IPS DF 4.7 (cell line): ENCODE measurements around the gene NAGS.
"Not testable (repeated sequence)": the region's sequence is repeated elsewhere in the genome, so short reads cannot be mapped to it uniquely, and the experiment has no call there.

Experiments used
- DNase-seq: peaks from one replicate; pipeline ENCODE4 v3.0.0-alpha.2; 2013; ENCODE audit warnings: low spot score; ENCODE audit errors: extremely low read depth

NAGS gene

DNA sequence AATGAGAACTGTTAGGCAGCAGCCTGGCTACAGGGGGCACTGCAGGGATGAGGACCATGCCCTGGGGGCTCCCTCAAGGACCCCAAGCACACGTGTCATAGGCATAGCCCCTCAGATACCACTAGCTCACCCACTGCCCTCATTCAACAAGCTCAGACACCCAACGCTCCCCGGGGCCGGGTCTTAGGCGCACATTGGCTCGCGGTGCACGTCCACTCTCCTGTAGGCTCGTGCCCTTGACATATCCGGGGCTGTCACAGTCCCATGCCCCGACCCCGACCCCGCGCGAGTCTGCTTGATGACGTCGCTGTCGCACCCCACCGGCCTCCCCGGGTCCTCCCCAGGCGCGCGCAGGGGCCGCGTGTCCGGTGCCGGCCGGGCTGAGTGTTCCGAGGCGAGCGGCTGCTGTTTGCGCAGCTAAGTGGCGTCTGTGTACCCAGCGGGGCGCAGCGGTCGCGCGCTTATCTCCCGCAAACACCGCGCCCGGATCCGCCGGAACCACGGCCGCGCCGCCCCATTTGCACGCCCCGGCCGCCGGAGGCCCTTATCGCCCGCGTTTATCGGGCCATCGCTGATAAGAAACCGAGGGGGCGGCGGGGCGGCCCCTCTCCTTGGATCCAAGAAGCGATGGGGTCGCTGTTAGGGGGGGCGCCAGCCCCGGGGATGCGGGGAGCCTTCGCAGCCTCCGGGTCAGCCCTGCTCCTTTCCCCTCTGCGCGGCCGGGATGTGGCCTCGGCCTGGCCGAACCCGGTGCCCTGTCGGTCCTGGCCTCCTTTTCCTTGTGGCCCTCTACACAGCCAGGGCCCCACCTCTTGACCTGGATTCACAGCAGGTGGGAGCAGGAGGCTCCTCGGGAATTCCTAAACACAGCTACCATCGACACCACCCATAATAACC lies 20.7 kb upstream of the NAGS start:
- no peak for DNase-seq

DNA sequence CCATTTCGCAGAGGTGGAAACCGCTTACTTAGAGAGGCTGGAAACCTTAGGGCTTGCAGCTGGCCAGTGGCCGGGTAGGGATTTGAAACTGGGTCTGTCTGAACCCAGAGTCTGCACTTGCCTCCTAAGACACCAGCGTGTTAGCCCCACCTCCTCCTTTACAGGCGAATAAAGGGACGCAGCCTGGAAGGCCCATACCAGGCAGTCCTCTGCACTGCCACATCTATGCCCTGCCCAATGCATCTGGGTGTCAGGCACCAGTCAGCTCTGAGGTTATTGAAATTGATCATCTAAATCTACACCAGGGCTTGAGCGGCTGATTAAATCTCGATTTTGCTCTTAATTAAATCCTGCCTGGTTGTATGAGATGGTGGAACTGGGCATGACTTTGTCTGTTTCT lies 19.9 kb upstream of the NAGS start:
- DNase-seq, result no peak

DNA sequence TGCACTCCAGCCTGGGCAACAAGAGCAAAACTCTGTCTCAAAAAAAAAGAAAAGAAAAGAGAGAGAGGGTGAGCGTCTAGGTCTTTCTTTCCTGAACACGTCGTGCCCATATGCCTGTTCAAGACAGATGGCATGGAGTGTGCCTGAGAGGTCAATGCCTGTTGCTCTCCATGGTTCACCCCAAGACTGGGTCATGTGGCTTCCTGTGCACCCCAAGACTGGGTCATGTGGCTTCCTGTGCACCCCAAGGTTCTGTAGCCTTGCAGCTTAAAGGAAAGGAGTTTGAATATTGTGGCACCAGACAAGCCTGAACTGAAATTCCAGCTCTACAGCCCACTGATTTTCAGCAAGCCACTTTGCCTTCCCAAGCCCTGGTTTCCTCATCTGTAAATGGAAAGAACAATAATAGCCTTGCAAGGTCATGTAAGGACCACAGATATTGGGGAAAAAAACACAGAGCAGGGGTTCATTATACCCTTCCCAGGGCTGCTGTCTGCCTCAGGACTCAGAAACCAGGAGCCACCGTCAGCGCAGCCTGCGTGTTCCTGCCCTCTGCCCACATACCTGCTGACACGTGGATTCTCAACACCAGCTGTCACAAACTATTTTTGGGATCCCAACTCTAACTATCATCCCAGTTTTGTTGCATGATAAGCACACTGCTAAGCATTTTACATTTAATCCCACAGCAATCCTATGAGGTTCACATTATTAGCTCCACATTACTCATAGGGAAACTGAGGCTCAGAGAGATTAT lies 18.0 kb upstream of the NAGS start:
- DNase-seq, result no peak

DNA sequence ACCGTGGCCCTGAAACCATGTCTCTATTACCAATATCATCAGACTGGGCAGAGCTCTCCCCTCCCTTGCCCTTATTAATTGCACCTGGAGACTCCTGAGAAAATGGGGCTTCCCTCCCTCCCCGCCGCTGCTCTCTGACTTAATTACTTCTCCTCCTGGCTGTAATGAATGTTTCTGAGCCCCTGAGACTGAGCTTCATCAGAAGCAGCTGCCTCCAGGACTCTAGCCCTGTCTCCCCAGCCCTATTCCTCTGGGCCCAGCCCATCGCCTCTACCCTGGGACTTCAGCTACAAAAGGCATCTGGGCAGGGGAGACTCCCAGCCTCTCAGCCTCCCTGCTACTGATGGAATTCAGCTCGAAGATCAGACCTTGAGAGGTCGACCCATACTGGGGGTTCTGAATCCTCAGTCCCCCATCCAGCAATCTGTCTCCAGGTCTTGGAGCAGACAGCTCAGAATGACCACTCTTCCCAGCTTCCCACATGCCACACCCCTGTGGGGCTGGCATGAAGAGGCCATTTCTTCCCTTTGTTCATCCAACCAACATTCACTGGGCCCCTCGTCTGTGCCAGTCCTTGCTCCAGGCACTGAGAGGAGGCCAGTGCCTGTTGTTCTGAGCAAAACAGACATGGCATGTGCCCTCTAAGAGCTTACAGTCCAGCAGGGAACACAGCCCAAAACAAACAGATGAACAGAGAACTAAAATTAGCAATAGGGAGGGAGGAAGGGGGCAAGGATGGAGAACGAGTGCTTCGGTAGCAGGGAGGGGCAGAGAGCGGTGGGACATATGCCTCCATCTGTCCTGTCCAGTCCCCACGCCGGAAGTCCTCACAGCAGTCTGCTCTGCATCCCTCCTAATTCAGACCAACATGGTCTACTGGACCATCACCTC lies 17.0 kb upstream of the NAGS start:
- DNase-seq, result no peak

DNA sequence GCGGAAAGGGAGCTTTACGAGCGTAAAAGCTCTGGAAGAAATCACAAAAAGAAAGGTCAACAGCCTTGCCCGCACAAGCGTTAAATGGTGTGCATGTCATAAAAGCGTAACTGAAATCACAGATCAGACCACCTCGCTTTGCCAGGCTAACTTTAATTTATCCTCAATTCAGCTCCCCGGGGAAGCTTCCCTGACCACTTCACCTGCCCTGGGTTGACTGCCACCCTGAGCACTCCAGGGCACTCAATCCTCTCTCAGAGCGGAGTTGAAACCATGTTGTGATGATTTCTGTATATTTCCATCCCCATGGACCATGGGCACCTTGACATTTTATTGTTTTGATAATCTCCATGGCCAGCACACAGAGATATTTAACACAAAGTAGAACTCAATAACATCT lies 16.1 kb upstream of the NAGS start:
- no peak for DNase-seq

DNA sequence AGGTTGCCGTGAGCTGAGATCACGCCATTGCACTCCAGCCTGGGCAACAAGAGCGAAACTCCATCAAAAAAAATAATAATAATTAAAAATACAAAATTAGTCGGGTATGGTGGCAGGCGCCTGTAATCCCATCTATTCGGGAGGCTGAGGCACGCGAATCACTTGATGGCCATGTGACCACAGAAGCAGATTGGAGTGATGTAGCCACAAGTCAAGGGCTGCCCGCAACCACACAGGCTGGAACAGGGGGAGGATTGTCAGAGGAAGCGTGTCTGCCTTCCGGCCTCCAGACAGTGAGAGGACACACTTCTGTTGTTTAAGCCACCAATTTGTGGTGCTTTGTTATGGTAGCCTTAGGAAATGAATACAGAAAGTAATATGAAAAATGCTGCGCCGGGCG lies 11.8 kb upstream of the NAGS start:
- DNase-seq, result no peak

DNA sequence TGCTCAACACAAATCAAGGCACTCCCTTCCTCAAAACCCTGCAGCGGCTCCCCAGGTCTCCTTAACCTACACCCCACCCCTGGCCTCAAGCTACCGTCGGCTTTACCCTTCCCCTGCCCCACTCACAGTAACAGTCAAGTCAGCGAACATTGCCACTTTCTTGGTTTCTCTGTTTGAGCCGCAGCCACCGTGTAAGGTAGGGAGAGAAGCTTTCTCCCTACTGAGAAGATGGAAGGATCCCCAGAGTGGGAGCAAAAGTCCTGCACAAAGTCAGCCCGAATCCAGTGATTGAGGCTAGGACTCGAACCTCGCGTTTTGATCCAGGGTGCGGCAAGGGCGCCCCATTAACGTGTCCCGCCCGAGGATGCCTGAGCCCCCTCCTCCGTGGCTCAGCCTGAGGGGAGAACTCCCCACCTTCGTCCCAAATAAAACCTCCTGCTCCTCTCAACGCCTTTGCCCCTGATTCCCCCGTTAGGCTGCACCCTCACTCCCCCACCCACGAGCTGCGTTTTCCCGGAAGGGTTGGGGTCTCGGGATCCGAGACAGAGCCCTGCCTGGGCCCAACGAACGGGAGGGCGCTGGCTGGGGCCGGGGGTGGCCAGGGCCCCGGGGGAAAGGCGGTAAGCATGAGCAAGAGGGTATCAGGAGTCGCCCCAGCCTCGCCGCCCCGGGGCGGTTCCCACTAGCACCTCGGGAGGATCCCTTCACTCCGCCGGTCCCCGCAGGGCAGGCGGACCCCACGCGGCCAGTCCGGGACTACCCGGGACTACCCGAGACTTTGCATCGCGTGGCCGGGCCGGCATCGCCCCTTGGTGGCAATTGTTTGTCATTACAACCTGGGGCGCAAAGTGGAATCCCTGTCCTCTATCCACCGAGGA lies 9.9 kb upstream of the NAGS start:
- DNase-seq, result no peak

DNA sequence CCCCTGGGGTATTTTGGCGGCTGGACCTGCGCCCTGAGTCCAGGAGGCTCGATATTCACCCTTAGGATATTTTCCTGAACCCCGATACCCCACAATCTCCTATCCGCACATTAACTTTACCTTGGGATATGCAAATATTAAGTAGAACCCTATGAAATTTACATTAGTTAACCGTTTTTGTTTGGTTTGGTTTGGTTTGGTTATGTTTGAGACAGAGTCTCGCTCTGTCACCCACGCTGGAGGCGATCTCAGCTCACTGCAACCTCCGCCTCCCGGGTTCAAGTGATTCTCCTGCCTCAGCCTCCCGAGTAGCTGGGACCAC lies 9.3 kb upstream of the NAGS start:
- no peak for DNase-seq

DNA sequence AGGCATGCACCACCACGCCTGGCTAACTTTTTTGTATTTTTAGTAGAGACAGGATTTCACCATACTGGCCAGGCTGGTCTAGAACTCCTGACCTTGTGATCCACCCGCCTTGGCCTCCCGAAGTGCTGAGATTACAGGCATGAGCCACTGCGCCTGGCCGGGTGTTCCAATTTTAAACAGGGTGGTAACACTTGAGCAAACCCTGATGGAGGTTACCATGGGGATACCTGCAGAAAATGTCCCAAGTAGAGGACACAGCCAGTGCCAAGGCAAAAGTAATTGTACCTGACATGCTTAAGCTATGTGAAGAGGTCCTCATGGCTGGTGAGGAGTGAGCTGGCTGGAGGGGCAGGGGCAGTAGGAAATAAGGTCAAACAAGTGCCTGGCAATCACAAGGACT lies 7.2 kb upstream of the NAGS start:
- not testable (repeated sequence) for DNase-seq

DNA sequence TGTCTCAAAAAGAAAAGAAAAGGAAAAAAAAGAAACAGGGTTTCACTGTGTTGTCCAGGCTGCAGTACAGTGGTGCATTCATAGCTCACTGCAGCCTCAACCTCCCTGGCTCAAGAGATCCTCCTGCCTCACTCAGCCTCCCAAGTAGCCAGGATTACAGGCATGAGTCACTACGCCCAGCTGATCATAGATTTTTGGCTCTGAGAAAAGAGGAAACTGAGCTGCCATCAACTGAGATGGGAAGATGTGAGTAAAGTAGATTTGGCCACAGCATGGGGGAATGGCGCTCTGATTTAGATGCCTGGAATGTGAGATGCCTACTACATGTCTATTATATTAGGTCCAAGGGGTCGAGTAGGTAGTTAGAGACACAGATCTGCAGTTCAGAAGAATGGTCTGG lies 5.9 kb upstream of the NAGS start:
- no peak for DNase-seq

DNA sequence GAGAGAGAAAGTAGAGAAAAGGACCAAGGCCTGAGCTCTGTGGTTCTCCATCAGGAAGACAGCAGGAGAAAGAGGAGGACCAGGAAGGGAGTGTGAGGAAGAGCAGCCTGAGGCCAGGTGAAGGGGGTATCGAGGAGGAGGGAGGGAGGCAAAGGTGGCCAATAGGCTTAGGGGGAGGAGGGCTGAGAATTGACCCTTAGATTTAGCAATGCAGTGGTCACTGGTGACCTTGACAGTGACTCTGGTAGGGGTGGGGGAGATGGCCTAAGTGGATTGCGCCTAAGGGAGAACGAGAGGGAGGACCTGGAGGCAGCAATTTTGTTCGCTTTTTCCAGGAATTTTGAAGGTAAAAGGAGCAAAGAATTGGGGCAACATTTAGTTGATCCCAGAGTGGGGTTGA lies 5.4 kb upstream of the NAGS start:
- no peak for DNase-seq

DNA sequence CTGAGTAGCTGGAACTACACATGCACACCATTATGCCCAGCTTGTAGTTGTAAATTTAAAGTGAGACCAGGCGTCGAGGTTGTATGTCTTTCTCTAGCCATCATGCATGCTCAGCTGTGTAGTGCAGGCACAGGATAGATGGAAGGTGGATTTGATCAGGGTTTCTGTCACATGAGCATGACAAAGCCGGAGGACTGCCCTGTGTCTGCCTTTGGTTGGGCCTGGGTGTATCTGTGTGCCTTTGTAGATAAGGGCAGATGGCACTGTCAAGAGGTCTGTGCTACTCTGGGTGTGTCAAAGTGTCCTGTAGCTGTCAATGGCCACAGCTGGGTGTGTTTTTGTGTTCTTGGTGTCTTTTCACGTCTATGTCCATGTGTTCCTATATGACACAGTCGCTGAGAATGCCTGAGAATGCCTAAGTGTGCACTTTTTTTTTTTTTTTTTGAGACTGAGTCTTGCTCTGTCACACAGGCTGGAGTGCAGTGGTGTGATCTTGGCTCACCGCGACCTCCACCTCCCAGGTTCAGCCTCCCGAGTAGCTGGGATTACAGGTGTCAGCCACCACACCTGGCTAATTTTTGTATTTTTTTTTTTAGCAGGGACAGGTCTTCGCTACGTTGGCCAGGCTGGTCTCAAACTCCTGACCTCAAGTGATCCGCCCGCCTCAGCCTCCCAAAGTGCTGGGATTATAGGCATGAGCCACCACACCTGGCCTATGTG lies 4.1 kb upstream of the NAGS start:
- DNase-seq, result no peak

DNA sequence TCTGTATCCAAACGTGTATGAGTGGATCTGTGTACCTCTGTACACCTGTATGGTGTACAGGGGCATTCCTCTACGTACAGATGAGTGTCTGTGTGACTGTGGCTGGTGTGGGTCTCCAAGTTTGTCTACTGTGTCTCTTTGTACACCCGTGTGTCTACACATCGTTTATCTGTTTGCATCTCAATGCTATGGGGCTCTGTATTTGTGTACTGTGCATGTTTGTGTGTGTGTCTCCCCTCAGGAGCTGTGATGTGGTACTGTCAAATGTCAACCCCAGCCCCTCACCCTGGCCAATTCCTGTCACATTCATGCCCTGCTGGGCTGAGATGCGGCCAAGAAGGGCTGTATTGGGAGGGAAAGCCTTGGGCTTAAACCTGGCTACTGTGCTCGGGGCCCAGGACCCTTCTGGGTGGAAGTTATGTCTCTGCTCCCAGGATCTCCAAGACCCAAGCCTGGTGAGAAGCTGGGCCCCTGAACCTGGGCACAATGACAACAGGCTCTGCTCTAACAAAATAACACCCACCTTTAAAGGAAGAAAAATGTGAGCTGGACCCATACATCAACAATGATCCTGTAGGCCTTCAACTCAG lies 3.5 kb upstream of the NAGS start:
- no peak for DNase-seq

DNA sequence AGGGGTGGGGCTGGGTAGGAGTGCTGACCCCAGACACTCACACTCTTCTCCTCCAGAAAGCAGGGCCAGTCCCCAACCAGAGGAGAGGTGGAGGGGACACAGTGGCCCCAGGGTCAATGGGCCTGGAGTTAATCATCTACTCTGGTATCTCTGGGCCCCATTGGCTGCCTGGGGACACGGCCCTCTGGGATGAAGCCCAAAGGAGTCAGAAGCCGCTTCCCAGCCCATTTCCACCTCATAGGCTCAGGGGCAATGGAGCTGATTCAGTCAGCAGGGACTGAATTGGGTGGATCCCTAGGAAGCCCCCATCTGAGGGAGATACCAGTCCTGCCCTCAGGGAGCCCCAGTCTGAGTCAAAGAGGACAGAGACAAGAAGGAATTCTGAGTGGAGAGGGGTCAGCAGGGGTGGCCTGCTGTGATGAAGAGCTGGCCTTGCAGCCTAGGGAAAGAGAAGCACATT lies 2.9 kb upstream of the NAGS start:
- no peak for DNase-seq

DNA sequence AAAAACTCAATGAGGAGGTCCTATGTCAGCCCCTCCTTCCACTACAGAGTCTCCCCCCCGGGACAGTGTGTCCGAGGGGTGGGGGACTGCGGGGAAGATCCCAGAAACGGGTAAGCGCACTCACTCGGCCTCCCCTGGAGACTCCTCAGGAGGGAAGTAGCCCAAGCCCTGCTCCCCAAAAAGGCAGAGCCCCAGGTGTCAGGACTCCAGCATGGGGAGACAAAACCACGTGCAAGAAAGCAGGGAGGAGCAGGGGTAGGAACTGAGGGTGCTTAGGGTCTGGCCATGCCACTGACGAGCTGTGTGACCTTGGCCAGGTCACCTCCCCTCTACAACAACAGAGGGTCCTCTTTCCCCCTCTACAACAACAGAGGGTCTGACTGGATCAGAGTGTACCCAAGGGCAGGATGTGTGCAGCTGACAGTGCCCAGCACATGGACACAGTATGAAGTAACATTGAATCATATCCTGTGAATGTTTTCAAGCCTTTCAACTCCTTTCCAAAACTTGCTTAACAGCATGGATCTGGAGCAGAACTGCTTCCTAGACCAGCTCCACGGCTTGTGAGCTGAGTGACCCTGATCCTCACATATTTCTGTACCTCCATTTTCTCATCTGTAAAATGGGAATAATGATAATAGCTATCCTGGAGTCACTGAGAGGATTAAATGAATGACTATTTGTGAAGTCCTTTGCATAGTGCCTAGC lies 2.1 kb upstream of the NAGS start:
- no peak for DNase-seq

DNA sequence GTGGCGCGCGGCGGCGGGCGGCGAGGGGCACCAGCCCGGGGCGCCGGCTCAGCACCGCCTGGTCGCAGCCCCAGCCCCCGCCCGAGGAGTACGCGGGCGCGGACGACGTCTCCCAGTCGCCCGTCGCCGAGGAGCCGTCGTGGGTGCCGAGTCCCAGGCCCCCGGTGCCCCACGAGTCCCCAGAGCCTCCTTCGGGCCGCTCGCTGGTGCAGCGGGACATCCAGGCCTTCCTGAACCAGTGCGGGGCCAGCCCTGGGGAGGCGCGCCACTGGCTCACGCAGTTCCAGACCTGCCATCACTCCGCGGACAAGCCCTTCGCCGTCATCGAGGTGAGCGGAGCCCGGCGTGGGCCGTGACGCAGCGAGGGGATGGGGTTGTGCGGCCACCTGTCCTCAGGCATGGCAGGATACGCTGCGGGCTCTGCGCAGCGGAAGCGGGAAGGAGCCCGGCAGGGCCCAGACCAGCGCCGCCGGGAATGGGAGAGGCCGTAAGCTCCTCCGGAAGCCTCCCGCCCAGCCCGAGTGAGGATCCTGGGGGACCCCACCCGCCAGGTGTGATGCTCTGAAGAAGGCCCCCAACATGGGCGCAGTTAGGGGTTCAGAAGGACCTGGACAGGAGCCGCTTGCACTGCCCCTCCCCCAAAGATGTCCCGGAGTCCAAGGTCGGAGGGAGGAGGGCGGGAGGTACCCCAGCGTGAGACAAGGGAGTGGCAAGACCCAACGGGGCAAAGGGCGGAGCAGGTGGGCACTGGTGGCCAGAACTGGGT lies 522 bp downstream of the NAGS start:
- DNase-seq, result no peak

DNA sequence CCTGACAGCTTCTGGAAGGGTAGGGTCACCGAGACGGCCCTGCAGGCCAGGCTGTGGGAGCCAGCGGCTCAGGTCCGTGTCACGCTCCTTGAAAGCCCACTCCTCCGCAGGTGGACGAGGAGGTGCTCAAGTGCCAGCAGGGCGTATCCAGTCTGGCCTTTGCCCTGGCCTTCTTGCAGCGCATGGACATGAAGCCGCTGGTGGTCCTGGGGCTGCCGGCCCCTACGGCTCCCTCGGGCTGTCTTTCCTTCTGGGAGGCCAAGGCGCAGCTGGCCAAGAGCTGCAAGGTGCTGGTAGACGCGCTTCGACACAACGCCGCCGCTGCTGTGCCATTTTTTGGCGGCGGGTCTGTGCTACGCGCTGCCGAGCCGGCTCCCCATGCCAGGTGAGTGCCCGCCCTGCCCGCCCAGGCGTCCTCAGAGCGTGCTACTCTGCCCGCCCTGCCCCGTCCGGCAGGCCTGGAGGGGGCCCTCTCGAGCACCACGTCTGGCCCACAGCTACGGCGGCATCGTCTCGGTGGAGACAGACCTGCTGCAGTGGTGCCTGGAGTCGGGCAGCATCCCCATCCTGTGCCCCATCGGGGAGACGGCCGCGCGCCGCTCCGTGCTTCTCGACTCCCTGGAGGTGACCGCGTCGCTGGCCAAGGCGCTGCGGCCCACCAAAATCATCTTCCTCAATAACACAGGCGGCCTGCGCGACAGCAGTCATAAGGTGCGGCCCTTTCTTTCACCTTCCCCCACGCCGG lies 1.3 kb downstream of the NAGS start:
- no peak for DNase-seq

DNA sequence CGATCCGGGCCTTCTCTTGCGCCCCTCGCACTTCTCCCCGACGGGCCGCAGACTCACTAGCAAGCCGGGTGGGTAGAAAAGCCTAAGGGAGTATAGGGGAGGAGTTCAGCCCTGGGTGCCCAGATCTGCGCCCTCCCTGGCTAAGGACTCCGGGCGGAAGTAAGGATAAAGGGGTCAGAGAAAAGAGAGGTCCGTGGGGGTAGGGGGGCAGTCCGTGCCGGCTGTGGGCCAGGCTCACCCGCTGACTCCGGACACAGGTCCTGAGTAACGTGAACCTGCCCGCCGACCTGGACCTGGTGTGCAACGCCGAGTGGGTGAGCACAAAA lies 1.8 kb downstream of the NAGS start:
- no peak for DNase-seq
